Ovary (tissue), 3 donors: ENCODE data around the gene MAN1C1.

Source experiments
- CTCF ChIP-seq, 3 donors: fragments of 450-650 bp in 2 of 3; fragments of 200-600 bp in 1 of 3; IDR thresholded peaks; one replicate each; pipeline versions ENCODE4 v1.5.1 to v1.8.0; 2016 to 2022; ENCODE audit warnings: antibody characterized with exemption in 3 of 3, mild to moderate bottlenecking in 1 of 3
- POLR2A ChIP-seq: fragments of 450-650 bp; IDR thresholded peaks from one replicate; pipeline ENCODE4 v1.6.1; 2017; ENCODE audit warnings: antibody characterized with exemption, mild to moderate bottlenecking, moderate library complexity
- donor health status: DM: no; HTN: no; CAD: no.

GRCh38 chr1:25650289-25650576, 33.6 kb downstream of the MAN1C1 start:
- TF ChIP-seq CTCF (IDR thresholded peaks at IDR 0.05), result no peak
- TF ChIP-seq POLR2A, result no peak
